Measurements from ENCODE around the gene EIF3A. TPM values are rescaled to one million over a fixed set of nuclear protein-coding genes. Genes with fewer than 3 reads are reported as not detected.

EIF3A gene
- total and polyA plus RNA-seq, 2 of the 8 experiments (the other 6 are each of a cell fraction or from before 2014, with no cell fraction given), result 26.8 to 209 TPM

GRCh38 chr10:119001717-119002500 is 78.7 kb downstream of the EIF3A start (continued):
- TF ChIP-seq RFX5 (IDR thresholded peaks at IDR 0.05; ENCODE audit: borderline replicate concordance, low read depth, low read length) (no peak), HDAC2 (IDR thresholded peaks at IDR 0.05; ENCODE audit: borderline replicate concordance in 1 of 2, low read depth in 2 of 2, low read length in 2 of 2) (no peak), SRF (IDR thresholded peaks at IDR 0.05; ENCODE audit: low read depth, low read length) (no peak), CTBP2 (IDR thresholded peaks at IDR 0.05; ENCODE audit: borderline replicate concordance, insufficient read depth, insufficient read length, low read length) (no peak), POLR2AphosphoS5 (IDR thresholded peaks at IDR 0.05; ENCODE audit: low read depth, low read length) (no peak), SIX5 (IDR thresholded peaks at IDR 0.05; ENCODE audit: low read depth, low read length) (no peak), RXRA (IDR thresholded peaks at IDR 0.05; ENCODE audit: insufficient read depth, low read depth, low read length) (no peak), CBX8 (IDR thresholded peaks at IDR 0.05; ENCODE audit: borderline replicate concordance, low read depth, low read length) (no peak)
